K562 (cell line): ENCODE data around the gene KDM4C. TPM values are rescaled to one million over a fixed set of nuclear protein-coding genes. Genes with fewer than 3 reads are reported as not detected.

ENCODE experiments used
- ATAC-seq: fragments of 200-7000 bp; cut with Tn5 transposase; 3 replicates; pipeline ENCODE4 v1.9.1; 2020; ENCODE audit warnings: moderate library complexity
- BruUV-seq: library from RNA; stranded (reverse); fragments of 400-500 nt; replicated peaks from 2 replicates; lab custom pipeline; 2021; lab: Mats Ljungman, UMichigan
- CTCF ChIA-PET: fragments of 300-600 bp; formaldehyde crosslinking; extraction: SDS; loops from one replicate; lab custom pipeline; 2021; ENCODE audit warnings: low intra/inter-chr PET ratio; lab: Yijun Ruan, JAX
- POLR2A ChIA-PET: fragments of 300-600, 350-650 bp; sonication (Branson Sonifier 250); formaldehyde crosslinking; extraction: SDS; loops from one replicate; lab custom pipeline; 2021; ENCODE audit warnings: antibody characterized with exemption, inconsistent platforms; lab: Yijun Ruan, JAX
- DNase-seq, 4 experiments: peaks; one replicate each; pipeline versions ENCODE4 v3.0.0 to v3.0.0-alpha.2; 2011 to 2018; ENCODE audit warnings: low spot score in 3 of 4, mixed read lengths in 3 of 4; ENCODE audit errors: extremely low read depth in 1 of 4
- FAIRE-seq: peaks from 2 replicates; lab custom pipeline; 2011; peaks lifted over from hg19 to GRCh38; lab: Jason Lieb, UNC
- H2AFZ ChIP-seq: 2 replicates; pipeline ENCODE4 v1.6.0; 2011; ENCODE audit warnings: low read depth, low read length, control low read depth, inconsistent platforms
- H3K27ac ChIP-seq: fragments of 200-600 bp; 3 replicates; pipeline ENCODE4 v1.8.0; 2011; ENCODE audit warnings: low read depth, mild to moderate bottlenecking, control low read depth, inconsistent platforms, low read length, moderate library complexity, mixed read lengths; ENCODE audit errors: extremely low read depth
- H3K27me3 ChIP-seq, 2 experiments: fragments of 300-600 bp in 1 of 2; 2 replicates in 1 of 2; 3 replicates in 1 of 2; pipeline versions ENCODE4 v1.6.0 to v1.8.0; 2011; ENCODE audit warnings: inconsistent platforms in 2 of 2, low read length in 2 of 2, mild to moderate bottlenecking in 1 of 2, mixed read lengths in 1 of 2, moderate library complexity in 1 of 2; ENCODE audit not compliant: control insufficient read depth in 2 of 2, insufficient read depth in 2 of 2
- H3K36me3 ChIP-seq: fragments of 300-600 bp; 3 replicates; pipeline ENCODE4 v1.8.0; 2011; ENCODE audit warnings: mild to moderate bottlenecking, low read length, inconsistent platforms; ENCODE audit not compliant: control insufficient read depth, insufficient read depth
- H3K4me1 ChIP-seq, 2 experiments: fragments of 200-600 bp in 1 of 2; replicated peaks in 1 of 2; 2 replicates in 1 of 2; 3 replicates in 1 of 2; pipeline versions ENCODE4 v1.5.1 to v1.8.0; 2011; ENCODE audit warnings: inconsistent platforms in 2 of 2, low read length in 2 of 2, mild to moderate bottlenecking in 1 of 2, mixed read lengths in 1 of 2, moderate library complexity in 1 of 2; ENCODE audit not compliant: control insufficient read depth in 2 of 2, insufficient read depth in 2 of 2
- H3K4me2 ChIP-seq: 2 replicates; pipeline ENCODE4 v1.6.1; 2011; ENCODE audit warnings: low read length, control low read depth, inconsistent platforms, mixed read lengths; ENCODE audit not compliant: insufficient read depth
- H3K4me3 ChIP-seq: fragments of 200-600 bp; sonication (generic), shearing (Covaris generic); 2 replicates; pipeline ENCODE4 v1.5.1; 2016; ENCODE audit warnings: control low read depth, inconsistent platforms
- H3K79me2 ChIP-seq: fragments of 200-600 bp; 3 replicates; pipeline ENCODE4 v1.8.0; 2011; ENCODE audit warnings: low read length, inconsistent platforms; ENCODE audit not compliant: control insufficient read depth, insufficient read depth
- H3K9ac ChIP-seq, 2 experiments: 2 replicates each; pipeline versions ENCODE4 v1.6.0 to v1.6.1; 2011; ENCODE audit warnings: low read depth in 2 of 2, low read length in 2 of 2, control low read depth in 1 of 2, inconsistent platforms in 1 of 2, mild to moderate bottlenecking in 1 of 2, mixed read lengths in 1 of 2; ENCODE audit not compliant: insufficient read depth in 1 of 2
- H3K9me1 ChIP-seq: one replicate; pipeline ENCODE4 v1.6.0; 2011; ENCODE audit warnings: inconsistent platforms, mild to moderate bottlenecking, low read length, moderate library complexity; ENCODE audit not compliant: control insufficient read depth, insufficient read depth
- H3K9me3 ChIP-seq: replicated peaks from 2 replicates; pipeline ENCODE4 v1.5.1; 2011; ENCODE audit warnings: low read depth, low read length, inconsistent platforms; ENCODE audit not compliant: control insufficient read depth, insufficient read depth
- H4K20me1 ChIP-seq: replicated peaks from 2 replicates; pipeline ENCODE4 v1.6.1; 2011; ENCODE audit warnings: low read length, inconsistent platforms, mixed read lengths; ENCODE audit not compliant: control insufficient read depth, insufficient read depth
- KDM5B ChIP-seq: fragments of 200-600 bp; sonication (generic); IDR thresholded peaks from 2 replicates; pipeline ENCODE4 v1.6.1; 2012; ENCODE audit warnings: low read depth, mild to moderate bottlenecking, moderate library complexity, low read length, control low read depth, inconsistent platforms; ENCODE audit not compliant: insufficient replicate concordance
- MTF1 ChIP-seq: fragments of 250-450 bp; sonication (Bioruptor Pico); IDR thresholded peaks from 2 replicates; pipeline ENCODE4 v1.9.0; 2021; ENCODE audit warnings: moderate library complexity, mild to moderate bottlenecking, inconsistent platforms, borderline replicate concordance
- MYBL2 ChIP-seq, 2 experiments: fragments of 450-650 bp in 1 of 2; sonication (generic) in 1 of 2; formaldehyde crosslinking in 1 of 2; IDR thresholded peaks; 2 replicates each; pipeline versions ENCODE4 v1.6.1 to v1.8.1; 2017 to 2022; ENCODE audit warnings: borderline replicate concordance in 1 of 2, inconsistent platforms in 1 of 2, low read depth in 1 of 2, mild to moderate bottlenecking in 1 of 2, missing genetic modification reagents in 1 of 2, moderate library complexity in 1 of 2
- NONO ChIP-seq, 2 experiments: fragments of 200-400 bp in 1 of 2; fragments of 450-650 bp in 1 of 2; formaldehyde crosslinking in 1 of 2; IDR thresholded peaks; 2 replicates each; pipeline ENCODE4 v1.6.1; 2017; ENCODE audit warnings: low read depth in 2 of 2, mild to moderate bottlenecking in 2 of 2, moderate library complexity in 2 of 2, low read length in 1 of 2
- RBM25 ChIP-seq: fragments of 200-400 bp; formaldehyde crosslinking; IDR thresholded peaks from 2 replicates; pipeline ENCODE4 v1.6.1; 2018; ENCODE audit warnings: low read length, low read depth, moderate library complexity; ENCODE audit not compliant: severe bottlenecking
- SIN3A ChIP-seq, 2 experiments: fragments of 150-350 bp in 1 of 2; IDR thresholded peaks; 2 replicates each; pipeline ENCODE4 v1.6.1; 2011 to 2016; ENCODE audit warnings: borderline replicate concordance in 2 of 2, low read depth in 2 of 2, low read length in 2 of 2, mild to moderate bottlenecking in 2 of 2, moderate library complexity in 2 of 2; ENCODE audit not compliant: control insufficient read depth in 1 of 2
- SP1 ChIP-seq: sonication (generic); formaldehyde crosslinking; IDR thresholded peaks from 2 replicates; pipeline ENCODE4 v1.8.1; 2022; ENCODE audit warnings: mild to moderate bottlenecking, missing genetic modification reagents
- ZFPM2 ChIP-seq: fragments of 250-450 bp; sonication (Bioruptor Pico); IDR thresholded peaks from 2 replicates; pipeline ENCODE4 v1.5.1; 2022; ENCODE audit warnings: mild to moderate bottlenecking
- ZNF354B ChIP-seq: fragments of 250-450 bp; sonication (Bioruptor Pico); IDR thresholded peaks from 2 replicates; pipeline ENCODE4 v1.4.0; 2020
- ZNF41 ChIP-seq: fragments of 250-450 bp; sonication (Bioruptor Pico); conservative IDR thresholded peaks from 2 replicates; pipeline ENCODE4 v1.4.0; 2020; ENCODE audit warnings: mild to moderate bottlenecking
- WGBS: fragments of 100-300 bp; shearing (Covaris generic); methylation state at CpG from one replicate; pipeline ENCODE4 v1.1.6; 2016; ENCODE audit warnings: low coverage, mixed read lengths; ENCODE audit not compliant: insufficient coverage; ENCODE audit errors: missing lambda C conversion rate; 5-methylcytosine and 5-hydroxymethylcytosine counted together
- in situ Hi-C: fragments of 300-500 bp; cut with MboI; formaldehyde crosslinking; loops from 4 replicates; pipeline ENCODE4 v1.15.0; 2018; ENCODE audit warnings: inconsistent platforms, mixed read lengths
- intact Hi-C: fragments of 100-400 bp; cut with micrococcal nuclease; formaldehyde crosslinking; loops from 2 replicates; pipeline ENCODE4 v1.14.2; 2022
- polyA plus RNA-seq, 8 experiments: library from polyadenylated mRNA; depleted of rRNA in 4 of 8; stranded (reverse) in 5 of 8; unstranded in 3 of 8; fragments of >200 nt; fragmentation: Nextera tagmentation in 2 of 8; fragmentation: Illumina TruSeq in 1 of 8; extraction: Ambion mirVana in 2 of 8; extraction: Trizol in 1 of 8; gene quantifications; 2 replicates each; pipeline versions ENCODE4 v1.2.1 to v1.2.3, GENCODE V29; 2011 to 2014; ENCODE audit warnings: inconsistent platforms in 1 of 8, missing spikeins in 1 of 8
- total RNA-seq, 7 experiments: library from RNA; depleted of rRNA in 6 of 7; stranded (reverse); fragments of >200 nt in 6 of 7; fragmentation: Illumina TruSeq in 2 of 7; extraction: Trizol in 2 of 7; gene quantifications; 2 replicates each; pipeline versions ENCODE4 v1.2.1 to v1.2.3, GENCODE V29; 2011 to 2021; ENCODE audit warnings: low replicate concordance in 1 of 7
- TF ChIP-seq, protein P1 (sequence below): fragments of 250-450 bp; sonication (Bioruptor Pico); IDR thresholded peaks from 2 replicates; pipeline ENCODE4 v1.8.0; 2022; ENCODE audit warnings: moderate library complexity, mild to moderate bottlenecking, inconsistent platforms
- TF ChIP-seq, protein P2 (sequence below): sonication (generic); formaldehyde crosslinking; IDR thresholded peaks from 2 replicates; pipeline ENCODE4 v1.8.0; 2022; ENCODE audit warnings: mild to moderate bottlenecking, missing genetic modification reagents
- TF ChIP-seq, protein P3 (sequence below): fragments of 250-450 bp; sonication (Bioruptor Pico); IDR thresholded peaks from 2 replicates; pipeline ENCODE4 v1.5.0; 2021; ENCODE audit warnings: mild to moderate bottlenecking, borderline replicate concordance
- TF ChIP-seq, protein P4 (sequence below): sonication (generic); formaldehyde crosslinking; IDR thresholded peaks from 2 replicates; pipeline ENCODE4 v1.8.0; 2022; ENCODE audit warnings: missing genetic modification reagents, mild to moderate bottlenecking, moderate library complexity, borderline replicate concordance

KDM4C gene
- total and polyA plus RNA-seq, 9 of the 15 experiments (the other 6 are each of a cell fraction or from before 2014, with no cell fraction given) = 5.4 to 17.0 (median 12.6) TPM

DNA sequence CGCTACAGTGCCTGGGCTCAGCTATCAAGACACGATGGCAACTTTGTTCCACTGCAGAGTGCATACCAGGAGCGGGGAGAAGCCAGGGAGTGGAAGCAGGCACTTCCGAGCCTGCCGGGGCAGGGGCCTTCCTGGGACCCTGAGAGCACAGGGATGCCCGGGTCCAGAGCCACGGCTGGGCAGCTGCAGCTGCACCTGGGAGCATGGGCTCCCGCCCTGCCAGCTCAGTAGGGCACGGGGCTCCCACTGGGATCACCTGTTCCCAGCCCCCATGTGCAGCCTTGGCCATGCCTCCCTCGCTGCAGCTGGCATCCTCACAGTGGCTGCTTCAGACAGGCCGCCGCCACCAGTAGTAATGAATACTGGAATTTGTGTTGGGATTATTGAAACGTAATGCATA, 391.5 kb downstream of the KDM4C start (continued):
- TF ChIP-seq, protein P1, sequence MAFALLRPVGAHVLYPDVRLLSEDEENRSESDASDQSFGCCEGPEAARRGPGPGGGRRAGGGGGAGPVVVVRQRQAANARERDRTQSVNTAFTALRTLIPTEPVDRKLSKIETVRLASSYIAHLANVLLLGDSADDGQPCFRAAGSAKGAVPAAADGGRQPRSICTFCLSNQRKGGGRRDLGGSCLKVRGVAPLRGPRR (CRISPR knock-in tag) = no peak
- TF ChIP-seq, protein P2, sequence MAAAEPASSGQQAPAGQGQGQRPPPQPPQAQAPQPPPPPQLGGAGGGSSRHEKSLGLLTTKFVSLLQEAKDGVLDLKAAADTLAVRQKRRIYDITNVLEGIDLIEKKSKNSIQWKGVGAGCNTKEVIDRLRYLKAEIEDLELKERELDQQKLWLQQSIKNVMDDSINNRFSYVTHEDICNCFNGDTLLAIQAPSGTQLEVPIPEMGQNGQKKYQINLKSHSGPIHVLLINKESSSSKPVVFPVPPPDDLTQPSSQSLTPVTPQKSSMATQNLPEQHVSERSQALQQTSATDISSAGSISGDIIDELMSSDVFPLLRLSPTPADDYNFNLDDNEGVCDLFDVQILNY (CRISPR knock-in tag) = no peak
- no peak for TF ChIP-seq ZNF354B (CRISPR knock-in tag)
- no peak for TF ChIP-seq SP1 (CRISPR knock-in tag)
- TF ChIP-seq NONO (IDR thresholded peaks at IDR 0.05; ENCODE audit: low read depth in 2 of 2, low read length in 1 of 2) = no peak
- TF ChIP-seq RBM25 = no peak
- TF ChIP-seq, all 486 proteins: peak for 0

DNA sequence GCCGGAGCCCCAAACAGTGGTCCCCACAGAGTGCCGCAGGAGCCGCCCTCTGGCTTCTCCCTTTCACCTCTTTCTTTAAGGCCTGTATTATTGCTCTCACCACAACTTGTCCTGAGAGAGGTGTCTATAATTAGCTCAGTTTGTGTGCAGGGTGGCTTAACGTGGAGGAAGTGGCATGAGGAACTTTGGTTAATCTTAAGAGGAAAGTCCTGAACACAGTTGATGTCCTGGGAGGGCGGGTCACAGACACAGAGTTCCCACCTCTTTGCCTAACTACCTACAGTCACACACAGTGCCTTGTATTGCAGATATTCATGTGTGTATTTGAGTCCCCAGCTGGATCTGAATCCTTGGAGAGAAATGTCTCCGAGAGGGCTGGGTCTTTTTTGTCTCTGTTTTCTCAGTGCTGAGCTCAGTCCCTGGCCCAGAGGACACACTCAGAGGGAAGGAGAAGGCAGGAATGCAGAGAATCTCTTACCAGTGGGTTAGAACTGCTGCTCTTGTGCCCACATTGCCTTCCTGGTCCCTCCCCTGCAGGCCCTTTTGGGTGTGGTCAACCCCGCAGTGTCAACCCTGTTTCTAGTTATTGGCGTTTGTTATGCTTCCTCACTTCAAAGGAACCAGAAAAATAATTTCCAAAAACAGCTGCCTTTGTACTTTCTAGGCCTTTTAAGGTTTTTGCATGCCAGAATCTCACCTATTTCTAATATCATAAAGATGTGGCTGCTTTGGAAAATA, 392.5 kb downstream of the KDM4C start:
- DNase-seq = no peak
- TF ChIP-seq ZFPM2 (CRISPR knock-in tag) (no peak), MTF1 (CRISPR knock-in tag) (no peak), KDM5B (no peak), ZNF41 (CRISPR knock-in tag) (no peak), SIN3A (IDR thresholded peaks at IDR 0.05; ENCODE audit: borderline replicate concordance in 2 of 2, control insufficient read depth in 1 of 2, low read depth in 2 of 2, low read length in 2 of 2) (no peak), MYBL2 (IDR thresholded peaks at IDR 0.05; ENCODE audit: low read depth) (no peak), MYBL2 (CRISPR knock-in tag; IDR thresholded peaks at IDR 0.05; ENCODE audit: borderline replicate concordance) (no peak)
- TF ChIP-seq, protein P3, sequence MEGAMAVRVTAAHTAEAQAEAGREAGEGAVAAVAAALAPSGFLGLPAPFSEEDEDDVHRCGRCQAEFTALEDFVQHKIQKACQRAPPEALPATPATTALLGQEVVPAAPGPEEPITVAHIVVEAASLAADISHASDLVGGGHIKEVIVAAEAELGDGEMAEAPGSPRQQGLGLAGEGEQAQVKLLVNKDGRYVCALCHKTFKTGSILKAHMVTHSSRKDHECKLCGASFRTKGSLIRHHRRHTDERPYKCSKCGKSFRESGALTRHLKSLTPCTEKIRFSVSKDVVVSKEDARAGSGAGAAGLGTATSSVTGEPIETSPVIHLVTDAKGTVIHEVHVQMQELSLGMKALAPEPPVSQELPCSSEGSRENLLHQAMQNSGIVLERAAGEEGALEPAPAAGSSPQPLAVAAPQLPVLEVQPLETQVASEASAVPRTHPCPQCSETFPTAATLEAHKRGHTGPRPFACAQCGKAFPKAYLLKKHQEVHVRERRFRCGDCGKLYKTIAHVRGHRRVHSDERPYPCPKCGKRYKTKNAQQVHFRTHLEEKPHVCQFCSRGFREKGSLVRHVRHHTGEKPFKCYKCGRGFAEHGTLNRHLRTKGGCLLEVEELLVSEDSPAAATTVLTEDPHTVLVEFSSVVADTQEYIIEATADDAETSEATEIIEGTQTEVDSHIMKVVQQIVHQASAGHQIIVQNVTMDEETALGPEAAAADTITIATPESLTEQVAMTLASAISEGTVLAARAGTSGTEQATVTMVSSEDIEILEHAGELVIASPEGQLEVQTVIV = no peak
- TF ChIP-seq, protein P4, sequence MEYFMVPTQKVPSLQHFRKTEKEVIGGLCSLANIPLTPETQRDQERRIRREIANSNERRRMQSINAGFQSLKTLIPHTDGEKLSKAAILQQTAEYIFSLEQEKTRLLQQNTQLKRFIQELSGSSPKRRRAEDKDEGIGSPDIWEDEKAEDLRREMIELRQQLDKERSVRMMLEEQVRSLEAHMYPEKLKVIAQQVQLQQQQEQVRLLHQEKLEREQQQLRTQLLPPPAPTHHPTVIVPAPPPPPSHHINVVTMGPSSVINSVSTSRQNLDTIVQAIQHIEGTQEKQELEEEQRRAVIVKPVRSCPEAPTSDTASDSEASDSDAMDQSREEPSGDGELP = no peak

More for the DNA sequence above, 392.5 kb downstream of the KDM4C start:
- ChIA-PET CTCF (no interaction called here), POLR2A (no interaction called here)
- H2AFZ ChIP-seq = no peak overlapping the region
- no peaks in the 10 kb centered on the region for H3K27me3 ChIP-seq
- in situ Hi-C loops (no loop called here), intact Hi-C loops (no loop called here)
- no peaks in the 10 kb centered on the region for H3K79me2 ChIP-seq
- H3K4me1 ChIP-seq = peaks cover 12 to 18% of the 10 kb centered on the region in 2 experiments; a peak in 4 of 5 replicates
- no peaks in the 10 kb centered on the region for H4K20me1 ChIP-seq
- H3K9me1 ChIP-seq = no peaks in the 10 kb centered on the region
- BruUV-seq = no TSS peak
- no peaks in the 10 kb centered on the region for H3K9me3 ChIP-seq
- H3K9ac ChIP-seq = peak overlapping the region in 1 of 2 experiments; percentile 26; a peak in 1 of 4 replicates
- ATAC-seq = peak; percentile 36; the same call in 2 of the 3 replicates
- no peak overlapping the region for H3K27ac ChIP-seq
- no peak for FAIRE-seq
- WGBS = 23% methylated on average over 4 of the region's 8 CpGs
- H3K36me3 ChIP-seq = no peaks in the 10 kb centered on the region
- no peak overlapping the region for H3K4me2 ChIP-seq
- no peak overlapping the region for H3K4me3 ChIP-seq
